CD4-positive, alpha-beta T cell treated with Interleukin-6 at 100 ng/mL for 8 hours (primary cell): ENCODE measurements around the gene ZNF629.

Experiments
- DNase-seq: peaks from one replicate; pipeline ENCODE4 v3.0.0-alpha.2; 2020; ENCODE audit warnings: mixed read lengths, low spot score

Gene ZNF629

DNA sequence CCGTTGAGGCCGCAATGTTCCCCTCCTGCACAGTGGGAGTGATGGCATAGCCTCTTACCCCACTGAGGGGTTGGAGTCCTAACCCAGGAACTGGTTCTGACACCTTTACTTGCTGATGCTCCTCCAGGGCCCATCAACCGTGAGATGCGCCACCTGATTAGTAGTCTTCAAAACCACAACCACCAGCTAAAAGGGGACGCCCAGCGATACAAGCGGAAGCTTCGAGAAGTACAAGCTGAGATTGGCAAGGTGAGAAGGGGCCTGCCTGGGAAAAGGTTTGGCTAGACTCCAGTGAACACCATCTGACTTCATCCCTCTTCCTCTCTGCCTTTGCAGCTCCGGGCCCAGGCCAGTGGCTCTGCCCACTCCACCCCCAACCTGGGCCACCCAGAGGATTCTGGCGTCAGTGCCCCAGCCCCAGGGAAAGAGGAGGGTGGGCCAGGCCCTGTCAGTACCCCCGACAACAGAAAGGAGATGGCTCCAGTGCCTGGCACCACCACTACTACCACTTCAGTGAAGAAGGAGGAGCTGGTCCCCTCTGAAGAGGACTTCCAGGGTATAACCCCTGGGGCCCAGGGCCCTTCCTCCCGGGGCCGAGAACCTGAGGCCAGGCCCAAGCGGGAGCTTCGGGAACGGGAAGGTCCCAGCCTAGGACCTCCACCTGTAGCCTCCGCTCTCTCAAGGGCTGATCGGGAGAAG is 19.1 kb downstream of the ZNF629 start:
- no peak for DNase-seq

- DNase-seq, result no peak
These were observed 20.1 kb downstream of the ZNF629 start for GRCh38 chr16:30766933-30767284.

DNA sequence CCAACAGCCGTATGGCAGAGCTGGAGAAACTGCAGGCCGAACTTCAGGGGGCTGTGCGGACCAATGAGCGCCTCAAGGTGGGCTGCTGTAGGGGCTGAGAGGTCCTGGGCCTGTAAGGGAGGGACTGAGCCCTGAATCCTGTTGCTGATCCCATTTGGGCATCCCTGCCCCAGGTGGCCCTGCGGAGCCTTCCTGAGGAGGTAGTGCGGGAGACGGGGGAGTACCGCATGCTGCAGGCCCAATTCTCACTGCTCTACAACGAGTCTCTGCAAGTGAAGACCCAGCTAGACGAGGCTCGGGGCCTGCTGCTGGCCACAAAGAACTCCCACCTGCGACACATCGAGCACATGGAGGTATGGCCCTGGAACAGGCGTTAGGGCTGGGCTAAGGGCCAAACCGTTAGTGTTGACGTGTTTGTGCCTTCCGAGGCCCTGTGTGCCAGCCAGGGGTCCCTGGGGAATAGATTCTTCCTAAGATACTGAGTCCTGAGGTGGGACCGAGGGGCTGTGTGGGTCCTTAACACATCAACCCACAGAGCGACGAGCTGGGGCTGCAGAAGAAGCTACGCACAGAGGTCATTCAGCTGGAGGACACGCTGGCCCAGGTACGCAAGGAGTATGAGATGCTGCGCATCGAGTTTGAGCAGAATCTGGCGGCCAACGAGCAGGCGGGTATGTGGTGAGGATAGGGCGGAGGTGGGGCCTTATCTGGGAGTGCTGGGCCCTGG is 20.6 kb downstream of the ZNF629 start:
- no peak for DNase-seq

- DNase-seq, result no peak
These were observed 22.1 kb downstream of the ZNF629 start for GRCh38 chr16:30764816-30765465.

DNA sequence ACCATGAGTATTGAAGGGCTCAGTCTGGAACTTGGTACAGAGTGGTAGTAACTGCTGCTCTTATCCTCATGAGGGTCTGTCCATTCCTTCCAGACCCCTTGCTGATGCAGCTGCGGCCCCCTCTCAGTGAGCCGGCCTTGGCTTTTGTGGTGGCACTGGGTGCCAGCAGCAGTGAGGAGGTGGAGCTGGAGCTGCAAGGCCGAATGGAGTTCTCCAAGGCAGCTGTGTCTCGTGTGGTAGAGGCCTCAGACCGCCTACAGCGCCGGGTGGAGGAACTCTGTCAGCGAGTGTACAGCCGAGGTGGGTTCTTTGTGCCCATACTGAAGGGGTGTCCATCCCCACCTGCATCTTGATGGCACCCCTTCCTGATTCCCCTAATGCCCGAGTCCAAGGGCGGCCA is 22.9 kb downstream of the ZNF629 start:
- DNase-seq, result no peak

DNA sequence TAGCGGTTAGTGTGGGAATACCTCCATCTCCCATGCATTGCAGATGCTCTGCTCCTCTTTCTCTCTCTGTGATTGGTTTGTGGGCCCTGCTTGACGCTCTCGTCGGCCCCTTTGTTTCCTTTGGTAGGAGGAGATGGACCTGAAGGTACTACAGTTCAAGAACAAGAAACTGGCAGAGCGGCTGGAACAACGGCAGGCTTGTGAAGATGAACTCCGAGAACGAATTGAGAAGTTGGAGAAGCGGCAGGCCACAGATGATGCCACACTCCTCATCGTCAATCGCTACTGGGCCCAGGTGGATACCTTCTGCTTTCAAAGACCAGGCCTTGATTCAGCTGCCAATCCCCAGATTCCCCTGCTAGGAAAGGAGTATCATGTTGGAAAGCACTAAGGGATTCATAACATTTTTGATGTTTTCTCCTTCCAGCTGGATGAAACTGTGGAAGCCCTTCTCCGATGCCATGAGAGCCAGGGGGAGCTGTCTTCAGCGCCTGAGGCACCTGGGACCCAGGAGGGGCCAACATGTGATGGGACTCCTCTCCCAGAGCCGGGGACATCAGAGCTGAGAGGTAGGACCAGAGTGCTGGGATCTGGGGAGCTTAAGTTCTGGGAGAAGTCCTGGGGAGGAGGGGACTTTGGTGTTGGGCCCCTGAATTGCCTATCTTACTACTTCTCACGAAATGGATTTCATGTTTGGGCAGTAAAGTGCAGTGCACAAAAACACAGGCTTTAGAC is 23.8 kb downstream of the ZNF629 start:
- no peak for DNase-seq

GRCh38 chr16:30761928-30762902 is 24.8 kb downstream of the ZNF629 start, which contains the start of the genes CFAP119 and RNF40:
CFAP119 (minus strand) TSS chr16:30762062; CDS start chr16:30761748, 314 bp downstream.
RNF40 (plus strand) TSS chr16:30762322; CDS start chr16:30762546, 224 bp downstream.
- peak; percentile 92 for DNase-seq

GRCh38 chr16:30761427-30761927 is 25.5 kb downstream of the ZNF629 start:
- DNase-seq, result no peak

- DNase-seq, result no peak
These were observed 26.2 kb downstream of the ZNF629 start for GRCh38 chr16:30760577-30761426.

- no peak for DNase-seq
These were observed 26.9 kb downstream of the ZNF629 start for GRCh38 chr16:30760001-30760559.

DNA sequence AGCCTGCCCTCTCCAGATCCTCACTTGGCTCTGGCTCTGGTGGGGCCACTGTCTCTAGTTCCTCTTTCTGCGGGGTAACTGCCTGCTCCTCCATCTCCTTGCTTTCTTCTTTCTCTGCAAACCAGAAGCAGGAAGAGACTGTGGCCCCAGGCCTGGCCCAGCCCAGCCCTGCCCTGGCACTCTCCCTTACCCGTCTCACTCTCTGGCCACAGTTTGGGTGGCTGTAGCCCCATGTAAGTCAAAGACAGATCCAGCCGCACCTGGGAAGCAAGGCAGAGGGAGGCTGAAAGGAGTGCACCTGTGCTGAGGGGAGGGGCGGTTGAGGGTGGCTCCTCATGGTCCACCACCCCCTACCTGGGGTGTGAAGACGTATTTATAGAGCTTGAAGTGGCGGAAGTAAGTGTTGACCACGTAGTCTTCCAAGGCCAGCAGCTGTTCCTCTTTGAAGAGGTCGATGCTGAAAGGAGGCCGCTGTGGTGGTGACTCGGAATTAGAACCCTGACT is 28.0 kb downstream of the ZNF629 start:
- DNase-seq, result no peak

GRCh38 chr16:30757316-30757715 is 29.7 kb downstream of the ZNF629 start:
- DNase-seq, result no peak

DNA sequence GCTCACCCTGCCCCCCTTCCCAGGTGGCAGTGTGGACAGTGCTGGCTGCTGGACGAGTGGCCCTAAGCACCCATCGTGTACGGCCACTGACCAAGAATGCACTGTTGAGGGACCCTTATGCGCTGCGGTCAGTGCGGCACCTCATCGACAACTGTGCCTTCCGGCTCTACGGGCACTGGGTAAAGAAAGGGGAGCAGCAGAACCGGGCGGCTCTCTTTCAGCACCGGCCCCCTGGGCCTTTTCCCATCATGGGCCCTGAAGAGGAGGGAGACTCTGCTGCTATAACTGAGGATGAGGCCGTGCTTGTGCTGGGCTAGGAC is 30.3 kb downstream of the ZNF629 start:
- no peak for DNase-seq

DNA sequence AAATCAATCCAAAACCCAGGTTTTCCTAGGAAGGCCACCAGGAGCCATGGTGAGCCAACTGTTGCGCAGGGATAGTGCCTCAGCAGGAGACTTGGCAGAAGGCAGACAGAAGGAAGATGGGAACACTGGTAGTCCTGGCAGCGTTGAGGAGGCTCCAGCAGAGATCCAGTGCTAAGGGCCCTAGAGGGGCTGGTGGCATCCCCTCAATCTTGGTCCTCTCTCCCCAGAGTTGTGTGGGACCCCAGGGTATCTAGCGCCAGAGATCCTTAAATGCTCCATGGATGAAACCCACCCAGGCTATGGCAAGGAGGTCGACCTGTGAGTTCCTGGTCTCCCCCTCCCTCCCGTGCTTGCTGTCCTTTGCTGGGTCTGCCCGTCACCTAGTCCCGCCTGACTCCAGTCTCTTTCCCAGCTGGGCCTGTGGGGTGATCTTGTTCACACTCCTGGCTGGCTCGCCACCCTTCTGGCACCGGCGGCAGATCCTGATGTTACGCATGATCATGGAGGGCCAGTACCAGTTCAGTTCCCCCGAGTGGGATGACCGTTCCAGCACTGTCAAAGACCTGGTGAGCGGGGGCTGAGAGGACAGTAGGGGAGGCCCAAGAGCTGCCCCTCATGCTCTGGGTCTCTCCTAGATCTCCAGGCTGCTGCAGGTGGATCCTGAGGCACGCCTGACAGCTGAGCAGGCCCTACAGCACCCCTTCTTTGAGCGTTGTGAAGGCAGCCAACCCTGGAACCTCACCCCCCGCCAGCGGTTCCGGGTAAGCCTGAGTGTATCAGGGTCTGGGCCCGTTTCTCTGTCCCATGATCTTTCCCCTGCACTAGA is 30.8 kb downstream of the ZNF629 start:
- no peak for DNase-seq

GRCh38 chr16:30753596-30753995 is 33.4 kb downstream of the ZNF629 start:
- DNase-seq, result no peak

GRCh38 chr16:30750876-30751465 is 36.0 kb downstream of the ZNF629 start:
- no peak for DNase-seq

- DNase-seq, result no peak
These were observed 36.8 kb downstream of the ZNF629 start for GRCh38 chr16:30750201-30750600.
